NCI-H2196 (cell line): ENCODE data around the gene ARFGAP2.

Experiments used
- DNase-seq: peaks from one replicate; lab custom pipeline; 2025; ENCODE audit not compliant: unreplicated experiment; lab: John Stamatoyannopoulos, UW

The ARFGAP2 gene

DNA sequence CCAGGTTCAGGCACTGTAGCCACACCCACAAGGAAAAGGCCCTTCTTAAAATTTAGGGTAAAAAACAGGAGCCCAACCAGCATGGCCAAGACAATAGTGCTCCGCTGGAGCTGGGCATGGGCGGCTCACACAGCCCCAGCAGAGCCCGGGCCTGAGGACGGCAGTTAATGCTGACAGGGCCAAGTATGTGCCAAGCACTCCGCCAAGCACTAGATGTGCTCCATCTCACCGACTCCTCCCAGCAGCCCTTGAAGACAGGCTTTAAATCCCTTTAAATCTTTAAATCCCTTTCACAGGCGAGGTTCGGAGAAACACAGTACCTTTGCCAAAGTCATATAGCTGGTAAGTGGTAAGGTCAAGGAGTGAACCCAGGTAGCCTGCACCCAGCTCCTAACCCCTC, 4.8 kb downstream of the ARFGAP2 start:
- no peak for DNase-seq

DNA sequence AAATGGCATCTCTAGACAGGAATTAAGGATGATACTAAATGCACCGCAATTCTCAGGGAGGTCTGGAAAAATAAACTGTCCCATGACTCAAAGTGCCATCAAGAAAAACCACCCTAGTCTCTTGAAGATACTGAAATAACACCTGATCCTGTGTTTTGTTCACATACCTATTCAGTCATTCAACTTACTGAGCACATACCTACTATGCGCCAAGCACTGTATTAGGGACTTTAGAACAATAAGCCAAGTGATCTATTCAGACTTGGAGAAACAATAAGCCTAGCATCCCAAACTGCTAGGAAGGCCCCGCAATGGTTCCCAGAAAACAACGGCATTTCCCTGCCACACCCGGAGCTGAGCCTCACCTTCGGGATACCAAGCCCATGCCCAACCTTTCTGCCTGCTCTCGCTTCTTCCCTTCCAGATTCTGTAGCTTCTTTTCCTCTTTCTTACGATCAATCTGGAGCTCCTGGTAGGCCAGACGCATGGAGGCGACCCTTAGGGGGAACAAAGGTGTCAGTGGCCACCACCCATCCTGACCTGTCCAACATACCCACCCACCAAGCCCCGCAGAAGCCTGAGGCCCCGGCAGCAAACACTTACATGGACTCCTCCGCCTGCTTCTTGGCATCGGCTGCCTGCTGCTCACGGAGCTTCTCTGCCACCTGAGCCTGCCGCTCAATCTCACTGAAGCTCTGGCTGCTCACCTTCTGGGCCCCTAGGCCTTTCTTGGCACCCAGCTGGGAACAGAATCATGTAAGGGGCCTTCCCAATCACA, 5.4 kb downstream of the ARFGAP2 start:
- no peak for DNase-seq

DNA sequence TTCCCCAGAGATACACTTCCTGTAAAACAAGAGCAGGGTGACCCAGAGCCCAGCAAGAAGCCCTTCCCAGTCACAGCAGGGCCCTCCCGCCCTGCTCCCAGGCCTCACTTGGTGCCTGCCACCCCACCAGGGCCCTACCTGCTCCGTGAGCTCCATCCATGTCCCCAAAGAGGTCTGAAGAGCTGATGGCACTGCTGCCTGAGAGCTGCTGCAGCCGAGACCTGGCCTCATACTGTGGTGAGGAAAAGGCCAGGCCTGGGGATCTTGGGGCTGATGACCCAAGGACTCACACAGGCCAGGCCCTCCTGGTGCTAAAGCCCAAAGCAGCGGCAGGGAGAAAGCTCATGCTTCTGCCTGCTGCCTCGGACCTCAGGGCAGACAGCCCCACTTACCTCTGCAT, 10.3 kb downstream of the ARFGAP2 start:
- DNase-seq: no peak

DNA sequence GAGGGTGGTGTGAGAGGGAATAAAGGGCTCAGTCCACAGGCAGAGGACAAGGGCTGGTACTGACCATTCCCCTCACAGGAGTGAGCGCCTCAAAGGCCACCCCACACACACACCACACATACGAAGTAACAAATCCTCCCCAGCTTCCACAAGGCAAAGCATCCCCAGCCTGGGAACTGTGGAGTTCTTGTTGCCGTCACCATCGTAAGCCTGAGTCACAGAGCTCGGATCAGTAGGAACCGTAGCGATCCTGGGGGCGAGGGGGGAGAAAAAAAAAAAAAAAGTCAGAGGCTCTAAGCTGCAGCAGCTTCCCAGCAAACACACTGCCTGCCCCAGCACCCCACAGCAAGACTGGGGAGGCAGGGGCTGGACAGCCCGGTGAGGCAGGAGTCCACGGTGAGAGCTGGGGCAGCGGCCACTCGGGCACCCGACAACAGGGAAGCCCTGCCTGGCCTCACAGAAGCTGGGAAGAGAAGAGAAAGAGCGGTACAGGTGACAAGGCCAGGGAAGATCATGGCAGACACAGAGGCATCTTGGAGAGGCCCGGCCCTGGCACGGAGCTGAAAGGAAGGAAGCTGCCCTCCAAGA, 11.3 kb downstream of the ARFGAP2 start:
- DNase-seq: no peak

DNA sequence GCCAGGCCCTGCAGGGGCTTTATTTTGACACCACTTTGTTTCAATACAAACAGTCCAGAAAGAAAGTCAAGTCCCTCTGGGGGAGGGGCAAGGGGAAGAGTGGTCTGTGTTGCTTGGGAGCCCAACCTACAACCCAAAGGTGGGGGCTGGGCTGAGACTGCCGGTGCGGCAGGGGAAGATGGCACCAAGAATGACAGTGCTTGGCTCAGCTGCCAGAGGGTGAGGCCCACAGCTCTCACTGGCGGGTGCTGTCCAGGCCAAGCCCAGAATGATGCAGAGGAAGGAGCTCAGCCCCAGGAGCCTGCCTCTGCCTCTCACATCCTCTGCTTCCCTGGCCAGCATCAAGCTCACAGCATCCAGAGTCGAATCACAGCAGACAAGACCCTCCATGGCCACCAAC, 12.4 kb downstream of the ARFGAP2 start:
- no peak for DNase-seq

DNA sequence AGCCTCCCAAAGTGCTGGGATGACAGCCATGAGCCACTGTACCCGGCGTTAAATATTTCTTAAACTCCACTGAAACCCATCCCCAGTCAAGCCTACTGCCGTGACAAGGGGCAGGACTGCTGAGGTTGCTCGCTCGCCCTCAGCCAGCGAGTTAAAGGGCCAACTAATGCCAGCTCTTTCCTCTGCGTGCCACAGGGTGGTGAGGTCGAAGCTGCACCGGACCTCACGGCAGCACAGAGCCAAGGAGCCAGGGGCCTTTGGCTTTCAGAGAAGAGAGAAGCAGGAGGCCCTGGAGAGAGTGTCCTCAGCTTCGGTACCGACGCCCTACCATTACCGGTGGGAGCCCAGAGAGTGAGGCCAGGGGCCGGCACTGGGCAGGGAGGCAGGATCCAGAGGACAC, 12.8 kb downstream of the ARFGAP2 start:
- no peak for DNase-seq

DNA sequence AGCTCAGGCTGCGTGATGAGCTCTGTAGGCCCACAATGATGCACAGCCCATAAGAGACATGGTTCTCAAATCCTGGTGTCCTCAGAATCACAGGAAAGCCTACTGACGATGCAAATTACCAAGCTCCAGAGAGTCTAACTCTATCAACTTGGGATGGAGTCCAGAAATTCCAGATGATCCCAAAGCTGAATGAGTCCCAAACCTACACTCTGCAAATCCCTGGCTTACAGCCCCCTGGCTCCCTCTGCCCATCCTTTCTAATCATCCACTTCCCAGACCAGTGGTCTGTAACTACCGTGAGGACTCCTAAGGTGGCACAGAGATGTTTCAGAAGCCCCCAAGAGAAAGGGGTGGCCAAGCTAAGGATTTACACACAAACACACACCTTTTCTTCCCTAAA, 13.5 kb downstream of the ARFGAP2 start:
- DNase-seq: no peak

DNA sequence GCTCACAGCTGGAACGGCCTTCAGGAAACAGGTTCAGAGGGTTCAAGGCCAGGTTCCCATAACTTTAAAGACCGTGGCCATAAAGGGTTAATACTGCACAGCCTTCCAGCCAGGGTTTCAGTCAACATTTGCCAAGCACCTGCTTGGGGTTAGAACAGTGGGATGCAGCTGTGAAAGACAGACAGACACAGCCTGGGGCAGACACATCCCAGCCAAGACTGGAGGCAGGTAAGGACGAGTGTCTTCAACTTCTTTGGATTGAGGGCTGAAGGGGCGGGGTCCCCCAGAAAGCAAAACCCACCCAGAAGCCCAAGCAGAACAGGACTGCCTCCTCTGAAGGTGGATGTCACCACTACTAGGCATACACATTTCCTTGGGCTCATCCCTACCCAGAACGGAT, 14.3 kb downstream of the ARFGAP2 start:
- DNase-seq: no peak

DNA sequence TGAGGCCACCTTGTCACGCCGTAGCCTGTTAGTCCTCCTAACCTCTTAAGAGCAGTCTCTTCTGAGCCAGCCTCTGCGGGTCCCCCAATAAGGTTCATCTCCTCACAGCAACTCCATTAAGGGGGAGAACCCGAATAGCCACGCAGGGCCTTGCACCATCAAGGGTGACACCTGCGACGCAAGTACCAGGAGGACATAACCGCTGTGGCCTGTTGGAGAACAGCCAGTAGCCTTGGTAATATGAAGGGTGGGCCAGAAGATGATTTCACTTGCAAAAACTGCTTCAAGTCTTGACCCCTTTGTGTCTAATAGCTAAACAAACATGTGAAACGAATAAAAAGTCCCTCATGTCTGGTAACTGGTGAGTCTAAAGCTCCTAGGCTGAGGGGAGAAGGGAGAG, 14.8 kb downstream of the ARFGAP2 start:
- no peak for DNase-seq

DNA sequence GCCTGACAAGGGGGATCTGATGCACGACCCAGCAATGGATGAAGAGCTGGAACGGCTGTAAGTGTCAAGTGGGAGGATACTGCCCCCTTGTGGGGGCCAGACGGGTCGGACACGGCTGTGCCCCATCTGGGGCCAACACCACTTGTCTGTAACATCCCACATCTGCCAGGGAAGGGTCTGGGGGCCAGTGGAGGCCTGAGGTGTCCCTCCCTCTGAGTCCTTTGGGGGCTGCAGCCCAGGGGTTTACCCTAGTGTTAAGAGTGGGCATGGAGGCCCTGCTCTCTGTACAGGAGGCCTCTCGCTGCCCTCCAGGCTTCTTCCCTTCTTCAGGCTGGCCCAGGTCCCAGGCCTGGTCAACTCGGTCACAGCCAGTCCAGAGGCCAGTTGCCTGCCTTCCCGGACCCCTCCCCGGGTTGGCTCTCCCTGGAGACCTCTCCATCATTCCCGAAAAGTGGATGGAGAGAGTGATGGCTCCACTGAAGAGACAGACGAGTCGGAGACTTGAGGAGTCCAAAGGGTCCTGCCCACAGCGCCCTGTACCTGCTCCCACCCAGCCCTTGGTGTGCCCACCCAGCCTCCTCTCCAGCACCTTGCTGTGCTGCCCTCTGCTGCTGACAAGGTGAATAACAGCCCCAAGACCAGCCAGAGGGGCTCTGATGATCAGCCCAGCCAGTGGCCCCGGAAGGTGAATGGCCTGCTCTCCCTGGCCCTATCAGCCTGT, 15.4 kb downstream of the ARFGAP2 start:
- DNase-seq: peak; percentile 73

DNA sequence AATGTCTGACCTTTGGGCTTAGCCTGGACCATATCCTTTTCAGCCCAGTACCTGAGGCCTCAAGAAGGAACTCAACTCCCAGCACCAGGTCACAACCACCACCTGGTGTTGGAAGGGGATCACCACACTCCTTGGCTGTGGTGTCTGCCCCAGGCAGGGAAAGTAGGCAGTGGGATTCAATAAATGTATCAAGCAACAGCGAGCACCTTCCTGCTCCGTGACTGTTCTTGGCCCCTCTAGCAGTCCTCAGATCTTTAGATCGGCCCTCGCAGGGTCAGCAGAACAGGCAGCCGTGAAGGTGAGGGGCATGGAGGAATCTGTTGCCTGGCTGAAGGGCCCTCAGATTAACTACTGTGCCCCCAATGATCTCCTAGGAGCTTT, 15.9 kb downstream of the ARFGAP2 start:
- DNase-seq: no peak

DNA sequence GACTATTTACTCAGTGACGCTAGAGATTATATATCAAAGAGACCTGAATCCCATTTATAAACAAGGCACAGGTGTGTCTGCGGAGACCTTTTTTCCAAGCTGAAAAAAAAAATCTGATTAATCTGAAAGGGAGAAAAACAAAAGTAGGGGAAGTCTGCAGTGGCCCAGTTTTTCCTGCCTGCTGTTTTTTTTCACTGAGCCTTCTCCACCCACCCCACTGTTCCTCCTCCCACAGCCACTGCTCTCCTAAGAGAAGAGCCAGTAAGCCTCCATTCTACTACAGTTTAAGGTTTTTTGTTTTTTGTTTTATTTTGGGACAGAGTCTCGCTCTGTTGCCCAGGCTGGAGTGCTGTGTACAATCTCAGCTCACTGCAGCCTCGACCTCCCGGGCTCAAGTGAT, 18.4 kb downstream of the ARFGAP2 start:
- no peak for DNase-seq

DNA sequence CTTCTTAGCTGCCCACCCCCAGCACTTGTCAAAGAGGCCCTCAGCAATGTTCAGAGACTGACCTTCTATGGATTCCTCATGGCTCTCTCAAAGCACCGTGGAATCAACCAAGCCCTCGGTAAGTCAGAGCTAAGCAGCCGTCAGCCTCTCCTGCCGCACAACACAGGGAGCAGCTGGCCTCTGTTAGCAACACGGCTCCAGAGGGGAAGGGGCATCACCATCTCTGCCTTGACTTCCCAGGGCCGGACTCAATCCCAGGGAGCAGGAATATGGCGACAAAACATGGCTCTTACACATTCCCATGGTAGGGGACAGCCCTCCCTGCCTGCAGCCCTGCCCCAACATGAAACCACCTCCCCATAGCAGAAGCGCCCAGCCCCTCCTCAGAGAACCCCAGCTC, 18.9 kb downstream of the ARFGAP2 start:
- no peak for DNase-seq

DNA sequence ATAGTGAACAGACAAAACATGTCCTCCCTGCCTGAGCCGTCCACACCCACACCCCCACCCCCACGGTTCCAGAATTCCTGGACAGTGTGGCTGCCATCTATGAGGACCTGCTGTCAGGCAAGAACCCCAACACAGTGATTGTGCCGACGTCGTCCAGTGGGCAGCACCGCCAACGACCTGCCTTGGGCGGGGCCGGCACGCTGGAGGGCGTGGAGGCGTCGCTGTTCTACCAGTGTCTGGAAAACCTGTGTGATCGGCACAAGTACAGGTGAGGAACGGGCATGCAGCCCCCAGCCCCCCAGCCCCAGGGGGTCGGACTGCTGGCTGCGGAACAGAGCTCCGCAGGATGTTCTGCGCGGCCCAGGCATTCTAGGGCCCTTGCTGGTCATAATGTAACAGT, 19.7 kb downstream of the ARFGAP2 start:
- no peak for DNase-seq

DNA sequence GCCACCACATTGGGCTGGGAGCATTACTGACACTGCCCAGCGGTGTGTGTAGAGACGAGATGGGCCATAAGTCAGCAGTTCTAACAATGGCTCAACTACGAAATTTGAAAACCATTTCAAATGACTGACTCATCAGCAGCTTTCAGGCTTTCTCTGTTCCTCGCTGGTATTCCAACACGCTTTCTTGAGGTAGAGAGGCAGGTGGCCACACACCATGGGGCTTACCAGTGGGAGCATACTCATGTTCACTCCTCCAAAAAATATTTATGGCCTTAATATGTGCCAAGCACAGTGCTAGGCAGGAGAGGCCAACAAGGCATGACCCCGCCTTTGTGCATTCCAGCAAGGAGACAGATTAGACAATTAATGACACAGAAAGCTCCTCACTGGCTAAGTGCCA, 20.3 kb downstream of the ARFGAP2 start:
- no peak for DNase-seq

DNA sequence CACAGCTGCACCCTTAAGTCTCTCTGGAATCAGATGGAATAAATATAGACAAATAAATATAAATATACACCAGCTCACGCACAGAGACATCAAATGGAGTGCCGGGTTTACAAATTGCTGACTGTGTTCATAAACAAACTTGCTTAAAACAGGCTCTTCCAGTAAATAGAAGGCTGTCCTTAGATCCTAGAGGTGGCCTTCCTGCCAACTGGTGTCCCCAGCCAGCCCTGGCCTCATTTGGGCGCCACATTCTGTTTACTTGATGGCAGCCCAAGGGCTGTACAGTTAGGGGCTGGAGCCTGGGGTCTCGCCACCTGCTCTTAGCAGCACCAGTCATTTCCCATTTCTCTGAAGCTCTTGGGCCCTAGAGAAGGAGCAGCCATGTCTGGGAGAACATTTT, 20.8 kb downstream of the ARFGAP2 start:
- DNase-seq: no peak

DNA sequence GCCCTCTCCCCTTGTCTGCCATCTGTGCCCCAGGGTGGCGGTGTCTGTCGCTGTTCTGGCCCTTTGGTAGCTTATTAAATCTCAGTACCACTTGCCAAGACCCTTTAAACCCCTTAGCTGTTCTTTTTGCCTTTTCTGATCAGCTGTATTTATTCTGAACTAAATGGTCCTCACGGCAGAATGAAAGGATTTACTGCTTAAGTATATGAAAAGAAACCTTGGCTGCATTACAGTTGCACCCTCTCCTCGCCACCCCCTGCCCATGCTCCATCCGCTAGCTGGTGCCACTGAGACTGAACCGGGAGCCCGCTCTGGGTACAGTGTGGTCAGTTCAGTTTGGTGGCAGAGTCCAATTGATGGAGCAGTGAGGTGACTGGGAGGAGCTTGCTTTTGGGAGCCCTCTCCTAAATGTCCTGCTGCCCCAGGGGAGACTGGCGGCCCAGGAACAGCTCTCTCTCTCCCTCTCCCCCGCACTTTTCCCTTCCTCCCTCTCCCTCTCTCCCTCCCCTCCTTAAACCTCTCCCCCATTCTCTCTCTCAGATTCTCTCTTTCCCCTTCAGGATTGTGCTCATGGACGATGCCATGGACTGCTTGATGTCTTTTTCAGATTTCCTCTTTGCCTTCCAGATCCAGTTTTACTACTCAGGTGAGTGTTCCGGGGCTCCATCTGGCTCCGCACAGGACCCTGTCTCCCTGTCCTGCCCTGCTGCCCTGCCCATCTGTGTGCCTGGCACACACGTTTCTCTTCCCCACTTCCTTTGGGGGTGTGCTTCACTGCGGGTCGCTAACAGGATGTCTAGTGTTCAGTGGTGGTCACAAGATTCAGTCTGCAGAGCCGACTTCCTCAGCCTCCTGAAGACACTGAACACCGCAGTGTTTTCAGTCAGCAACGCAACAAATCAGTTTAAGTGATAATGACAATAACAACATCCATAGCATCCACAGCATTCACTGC, 21.8 kb downstream of the ARFGAP2 start:
- no peak for DNase-seq

DNA sequence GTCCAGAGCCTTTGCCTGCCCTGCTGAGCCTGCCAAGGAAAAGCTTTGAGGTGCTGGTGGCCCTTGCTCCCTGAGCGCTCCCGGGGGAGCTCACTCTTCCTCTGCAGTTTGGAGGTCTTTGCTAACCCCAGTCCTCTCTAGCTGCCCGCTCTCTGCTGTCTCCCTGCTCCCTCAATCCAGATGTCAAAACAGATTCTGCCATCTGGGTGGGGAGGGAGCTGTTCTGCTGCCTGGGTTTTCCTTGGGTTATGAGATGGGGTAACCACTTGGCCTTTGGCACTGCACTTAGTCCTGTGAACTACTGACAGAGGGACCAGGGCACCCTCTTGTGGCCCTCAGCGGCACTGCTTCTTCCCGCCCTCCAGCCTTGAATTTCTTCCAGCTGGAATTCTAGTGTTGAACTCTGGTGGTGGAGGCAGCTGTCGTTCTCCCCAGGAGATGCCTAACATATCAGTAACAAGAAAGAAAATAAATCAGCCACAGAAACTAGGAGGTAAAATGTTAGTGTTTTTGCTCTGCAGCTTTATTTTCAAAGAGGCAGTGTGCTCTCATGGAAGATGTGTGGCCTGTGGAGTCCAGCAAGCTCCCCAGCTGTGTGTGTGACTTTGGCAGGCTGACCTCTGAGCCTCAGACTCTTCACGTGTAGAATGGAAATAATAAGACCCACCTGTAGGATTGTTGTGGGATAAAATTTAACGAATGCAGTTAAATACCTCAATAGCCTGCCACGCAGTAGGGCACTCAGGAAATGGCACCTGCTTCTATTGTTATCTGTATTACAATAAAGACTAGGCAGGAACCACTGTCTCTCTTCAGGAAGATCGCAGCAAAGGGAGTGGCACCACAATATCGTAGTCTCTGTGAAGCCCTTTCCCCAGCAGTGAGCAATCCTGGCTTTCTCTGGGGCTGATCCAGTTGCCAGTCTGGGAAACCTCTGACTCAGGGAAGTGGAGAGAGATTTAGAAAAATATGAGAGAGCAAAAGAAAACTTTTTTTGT, 23.4 kb downstream of the ARFGAP2 start:
- DNase-seq: peak; percentile 90

DNA sequence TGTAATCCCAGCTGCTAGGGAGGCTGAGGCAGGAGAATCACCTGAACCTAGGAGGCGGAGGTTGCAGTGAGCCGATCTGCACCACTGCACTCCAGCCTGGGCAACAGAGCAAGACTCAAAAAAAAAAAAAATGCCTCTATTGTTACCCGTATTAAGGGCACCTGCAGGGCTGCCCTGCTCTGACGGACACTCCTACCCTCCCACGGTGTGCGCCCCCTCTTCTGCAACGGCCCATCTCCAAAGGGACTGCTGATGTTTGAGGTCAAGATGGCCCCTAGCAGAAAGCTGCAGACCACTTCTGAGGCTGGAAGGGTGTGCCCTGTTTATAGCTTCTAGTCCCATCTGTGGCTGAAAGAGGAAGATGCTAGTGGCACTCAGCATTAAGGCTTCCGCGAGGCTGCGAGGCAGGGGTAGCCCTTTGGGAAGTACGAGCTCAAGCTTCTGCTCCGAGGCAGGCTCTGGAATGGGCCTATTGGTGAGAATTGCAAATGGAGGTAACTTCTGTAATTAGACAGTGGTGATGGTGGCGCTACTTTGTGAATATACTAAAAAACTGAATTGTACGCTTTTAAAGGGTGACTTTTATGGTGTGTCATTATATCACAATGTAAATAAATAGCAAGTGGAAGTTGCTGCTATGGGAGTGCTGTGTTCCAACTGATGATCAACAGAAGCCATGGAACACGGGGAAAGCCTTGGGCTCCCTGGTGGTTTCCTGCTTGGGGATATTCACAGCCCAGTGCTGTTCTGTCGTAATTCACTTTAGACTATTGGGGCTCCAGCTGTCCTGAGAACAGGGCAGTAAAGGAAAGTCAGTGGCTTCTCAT, 24.3 kb downstream of the ARFGAP2 start:
- no peak for DNase-seq
